Stomach (tissue), 4 donors: ENCODE measurements around the gene TLR7.

Source experiments
- POLR2A ChIP-seq, 4 donors: fragments of 450-650 bp; IDR thresholded peaks; one replicate each; pipeline ENCODE4 v1.6.1; 2016; ENCODE audit warnings: antibody characterized with exemption in 4 of 4, control low read depth in 2 of 4, mild to moderate bottlenecking in 1 of 4, moderate library complexity in 1 of 4
- TF ChIP-seq, protein P1 (sequence below), 7 experiments: fragments of 450-650 bp in 4 of 7; fragments of 200-600 bp in 3 of 7; sonication (generic) in 3 of 7; IDR thresholded peaks; one replicate each; pipeline ENCODE4 v1.5.1; 2016 to 2019; ENCODE audit warnings: antibody characterized with exemption in 7 of 7, control low read depth in 2 of 7, mild to moderate bottlenecking in 1 of 7

DNA sequence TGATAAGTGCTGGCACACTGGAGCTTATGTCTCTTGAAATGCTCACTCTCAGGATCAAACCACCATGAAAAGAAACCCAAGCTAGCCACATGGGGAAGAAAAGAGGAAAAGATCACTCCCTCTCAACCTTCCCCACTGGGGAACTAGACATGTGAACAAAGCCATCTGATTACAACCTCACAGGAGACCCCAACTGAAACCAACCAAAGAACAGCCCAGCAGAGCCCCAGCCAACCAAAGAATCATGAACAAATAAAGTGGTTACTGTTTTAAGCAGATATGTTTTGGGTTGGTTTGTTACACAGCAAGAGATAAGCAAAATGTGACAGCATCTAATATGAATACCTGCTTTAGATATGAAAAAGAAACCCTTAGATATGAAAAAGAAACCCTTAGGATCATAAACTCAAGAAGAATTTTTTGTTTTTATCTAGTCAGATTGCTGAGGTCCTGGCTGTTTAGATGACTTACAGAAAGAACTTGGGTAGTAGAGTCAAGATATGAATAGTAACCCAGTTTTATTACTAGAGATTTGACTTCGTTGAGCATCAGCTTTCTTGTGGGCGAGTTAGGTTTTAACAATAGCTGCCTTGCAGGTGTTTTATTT lies 23.7 kb upstream of the TLR7 start:
- TF ChIP-seq, protein P1, sequence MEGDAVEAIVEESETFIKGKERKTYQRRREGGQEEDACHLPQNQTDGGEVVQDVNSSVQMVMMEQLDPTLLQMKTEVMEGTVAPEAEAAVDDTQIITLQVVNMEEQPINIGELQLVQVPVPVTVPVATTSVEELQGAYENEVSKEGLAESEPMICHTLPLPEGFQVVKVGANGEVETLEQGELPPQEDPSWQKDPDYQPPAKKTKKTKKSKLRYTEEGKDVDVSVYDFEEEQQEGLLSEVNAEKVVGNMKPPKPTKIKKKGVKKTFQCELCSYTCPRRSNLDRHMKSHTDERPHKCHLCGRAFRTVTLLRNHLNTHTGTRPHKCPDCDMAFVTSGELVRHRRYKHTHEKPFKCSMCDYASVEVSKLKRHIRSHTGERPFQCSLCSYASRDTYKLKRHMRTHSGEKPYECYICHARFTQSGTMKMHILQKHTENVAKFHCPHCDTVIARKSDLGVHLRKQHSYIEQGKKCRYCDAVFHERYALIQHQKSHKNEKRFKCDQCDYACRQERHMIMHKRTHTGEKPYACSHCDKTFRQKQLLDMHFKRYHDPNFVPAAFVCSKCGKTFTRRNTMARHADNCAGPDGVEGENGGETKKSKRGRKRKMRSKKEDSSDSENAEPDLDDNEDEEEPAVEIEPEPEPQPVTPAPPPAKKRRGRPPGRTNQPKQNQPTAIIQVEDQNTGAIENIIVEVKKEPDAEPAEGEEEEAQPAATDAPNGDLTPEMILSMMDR (IDR thresholded peaks at IDR 0.05) = no peak
- no peak for TF ChIP-seq POLR2A (IDR thresholded peaks at IDR 0.05)
